Measurements from ENCODE around the gene CACNB4. TPM values are rescaled to one million over a fixed set of nuclear protein-coding genes. Genes with fewer than 3 reads are reported as not detected.

Gene CACNB4
- total and polyA plus RNA-seq, 9 of the 15 experiments (the other 6 are each of a cell fraction or from before 2014, with no cell fraction given) = 0.01 to 0.20 (median 0.04) TPM; not detected in 1

GRCh38 chr2:151828143-151828889 lies 270.5 kb downstream of the CACNB4 start, which contains the start of gene ARL5A (continued):
- TF ChIP-seq, protein P1, sequence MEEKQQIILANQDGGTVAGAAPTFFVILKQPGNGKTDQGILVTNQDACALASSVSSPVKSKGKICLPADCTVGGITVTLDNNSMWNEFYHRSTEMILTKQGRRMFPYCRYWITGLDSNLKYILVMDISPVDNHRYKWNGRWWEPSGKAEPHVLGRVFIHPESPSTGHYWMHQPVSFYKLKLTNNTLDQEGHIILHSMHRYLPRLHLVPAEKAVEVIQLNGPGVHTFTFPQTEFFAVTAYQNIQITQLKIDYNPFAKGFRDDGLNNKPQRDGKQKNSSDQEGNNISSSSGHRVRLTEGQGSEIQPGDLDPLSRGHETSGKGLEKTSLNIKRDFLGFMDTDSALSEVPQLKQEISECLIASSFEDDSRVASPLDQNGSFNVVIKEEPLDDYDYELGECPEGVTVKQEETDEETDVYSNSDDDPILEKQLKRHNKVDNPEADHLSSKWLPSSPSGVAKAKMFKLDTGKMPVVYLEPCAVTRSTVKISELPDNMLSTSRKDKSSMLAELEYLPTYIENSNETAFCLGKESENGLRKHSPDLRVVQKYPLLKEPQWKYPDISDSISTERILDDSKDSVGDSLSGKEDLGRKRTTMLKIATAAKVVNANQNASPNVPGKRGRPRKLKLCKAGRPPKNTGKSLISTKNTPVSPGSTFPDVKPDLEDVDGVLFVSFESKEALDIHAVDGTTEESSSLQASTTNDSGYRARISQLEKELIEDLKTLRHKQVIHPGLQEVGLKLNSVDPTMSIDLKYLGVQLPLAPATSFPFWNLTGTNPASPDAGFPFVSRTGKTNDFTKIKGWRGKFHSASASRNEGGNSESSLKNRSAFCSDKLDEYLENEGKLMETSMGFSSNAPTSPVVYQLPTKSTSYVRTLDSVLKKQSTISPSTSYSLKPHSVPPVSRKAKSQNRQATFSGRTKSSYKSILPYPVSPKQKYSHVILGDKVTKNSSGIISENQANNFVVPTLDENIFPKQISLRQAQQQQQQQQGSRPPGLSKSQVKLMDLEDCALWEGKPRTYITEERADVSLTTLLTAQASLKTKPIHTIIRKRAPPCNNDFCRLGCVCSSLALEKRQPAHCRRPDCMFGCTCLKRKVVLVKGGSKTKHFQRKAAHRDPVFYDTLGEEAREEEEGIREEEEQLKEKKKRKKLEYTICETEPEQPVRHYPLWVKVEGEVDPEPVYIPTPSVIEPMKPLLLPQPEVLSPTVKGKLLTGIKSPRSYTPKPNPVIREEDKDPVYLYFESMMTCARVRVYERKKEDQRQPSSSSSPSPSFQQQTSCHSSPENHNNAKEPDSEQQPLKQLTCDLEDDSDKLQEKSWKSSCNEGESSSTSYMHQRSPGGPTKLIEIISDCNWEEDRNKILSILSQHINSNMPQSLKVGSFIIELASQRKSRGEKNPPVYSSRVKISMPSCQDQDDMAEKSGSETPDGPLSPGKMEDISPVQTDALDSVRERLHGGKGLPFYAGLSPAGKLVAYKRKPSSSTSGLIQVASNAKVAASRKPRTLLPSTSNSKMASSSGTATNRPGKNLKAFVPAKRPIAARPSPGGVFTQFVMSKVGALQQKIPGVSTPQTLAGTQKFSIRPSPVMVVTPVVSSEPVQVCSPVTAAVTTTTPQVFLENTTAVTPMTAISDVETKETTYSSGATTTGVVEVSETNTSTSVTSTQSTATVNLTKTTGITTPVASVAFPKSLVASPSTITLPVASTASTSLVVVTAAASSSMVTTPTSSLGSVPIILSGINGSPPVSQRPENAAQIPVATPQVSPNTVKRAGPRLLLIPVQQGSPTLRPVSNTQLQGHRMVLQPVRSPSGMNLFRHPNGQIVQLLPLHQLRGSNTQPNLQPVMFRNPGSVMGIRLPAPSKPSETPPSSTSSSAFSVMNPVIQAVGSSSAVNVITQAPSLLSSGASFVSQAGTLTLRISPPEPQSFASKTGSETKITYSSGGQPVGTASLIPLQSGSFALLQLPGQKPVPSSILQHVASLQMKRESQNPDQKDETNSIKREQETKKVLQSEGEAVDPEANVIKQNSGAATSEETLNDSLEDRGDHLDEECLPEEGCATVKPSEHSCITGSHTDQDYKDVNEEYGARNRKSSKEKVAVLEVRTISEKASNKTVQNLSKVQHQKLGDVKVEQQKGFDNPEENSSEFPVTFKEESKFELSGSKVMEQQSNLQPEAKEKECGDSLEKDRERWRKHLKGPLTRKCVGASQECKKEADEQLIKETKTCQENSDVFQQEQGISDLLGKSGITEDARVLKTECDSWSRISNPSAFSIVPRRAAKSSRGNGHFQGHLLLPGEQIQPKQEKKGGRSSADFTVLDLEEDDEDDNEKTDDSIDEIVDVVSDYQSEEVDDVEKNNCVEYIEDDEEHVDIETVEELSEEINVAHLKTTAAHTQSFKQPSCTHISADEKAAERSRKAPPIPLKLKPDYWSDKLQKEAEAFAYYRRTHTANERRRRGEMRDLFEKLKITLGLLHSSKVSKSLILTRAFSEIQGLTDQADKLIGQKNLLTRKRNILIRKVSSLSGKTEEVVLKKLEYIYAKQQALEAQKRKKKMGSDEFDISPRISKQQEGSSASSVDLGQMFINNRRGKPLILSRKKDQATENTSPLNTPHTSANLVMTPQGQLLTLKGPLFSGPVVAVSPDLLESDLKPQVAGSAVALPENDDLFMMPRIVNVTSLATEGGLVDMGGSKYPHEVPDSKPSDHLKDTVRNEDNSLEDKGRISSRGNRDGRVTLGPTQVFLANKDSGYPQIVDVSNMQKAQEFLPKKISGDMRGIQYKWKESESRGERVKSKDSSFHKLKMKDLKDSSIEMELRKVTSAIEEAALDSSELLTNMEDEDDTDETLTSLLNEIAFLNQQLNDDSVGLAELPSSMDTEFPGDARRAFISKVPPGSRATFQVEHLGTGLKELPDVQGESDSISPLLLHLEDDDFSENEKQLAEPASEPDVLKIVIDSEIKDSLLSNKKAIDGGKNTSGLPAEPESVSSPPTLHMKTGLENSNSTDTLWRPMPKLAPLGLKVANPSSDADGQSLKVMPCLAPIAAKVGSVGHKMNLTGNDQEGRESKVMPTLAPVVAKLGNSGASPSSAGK (IDR thresholded peaks at IDR 0.05) = peak; percentile 76
- TF ChIP-seq NR2F6 (CRISPR knock-in tag; IDR thresholded peaks at IDR 0.05) (no peak), ZNF274 (IDR thresholded peaks at IDR 0.05; ENCODE audit: borderline replicate concordance, low read depth, low read length) (no peak), CBX3 (IDR thresholded peaks at IDR 0.05; ENCODE audit: borderline replicate concordance in 1 of 2, low read length in 2 of 2) (0 out of 3 replicates have a peak, but pooled peaks of 1 of the 2 experiments have one; percentile 21), ZKSCAN3 (CRISPR knock-in tag; IDR thresholded peaks at IDR 0.05) (no peak), ATF6 (CRISPR knock-in tag; IDR thresholded peaks at IDR 0.05) (0 out of 2 replicates have a peak, but pooled peaks have one; percentile 9), ZNF695 (CRISPR knock-in tag; IDR thresholded peaks at IDR 0.05) (no peak), NCOA6 (IDR thresholded peaks at IDR 0.05) (no peak)
- TF ChIP-seq, protein P2, sequence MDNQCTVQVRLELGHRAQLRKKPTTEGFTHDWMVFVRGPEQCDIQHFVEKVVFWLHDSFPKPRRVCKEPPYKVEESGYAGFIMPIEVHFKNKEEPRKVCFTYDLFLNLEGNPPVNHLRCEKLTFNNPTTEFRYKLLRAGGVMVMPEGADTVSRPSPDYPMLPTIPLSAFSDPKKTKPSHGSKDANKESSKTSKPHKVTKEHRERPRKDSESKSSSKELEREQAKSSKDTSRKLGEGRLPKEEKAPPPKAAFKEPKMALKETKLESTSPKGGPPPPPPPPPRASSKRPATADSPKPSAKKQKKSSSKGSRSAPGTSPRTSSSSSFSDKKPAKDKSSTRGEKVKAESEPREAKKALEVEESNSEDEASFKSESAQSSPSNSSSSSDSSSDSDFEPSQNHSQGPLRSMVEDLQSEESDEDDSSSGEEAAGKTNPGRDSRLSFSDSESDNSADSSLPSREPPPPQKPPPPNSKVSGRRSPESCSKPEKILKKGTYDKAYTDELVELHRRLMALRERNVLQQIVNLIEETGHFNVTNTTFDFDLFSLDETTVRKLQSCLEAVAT (IDR thresholded peaks at IDR 0.05) = peak in 1 of 2 experiments; percentile 82; a peak in 2 of 4 replicates

Measured in K562 (cell line).